Right renal pelvis (tissue), 4 donors: ENCODE results near the gene JMJD1C. TPM values are rescaled to one million over a fixed set of nuclear protein-coding genes. Genes with fewer than 3 reads are reported as not detected.

ENCODE experiments used
- DNase-seq, 4 donors: peaks; one replicate each; pipeline ENCODE4 v3.0.0-alpha.2; 2013; ENCODE audit warnings: low read depth in 4 of 4, low spot score in 3 of 4, missing footprints in 1 of 4
- polyA plus RNA-seq, 4 donors: library from polyadenylated mRNA; unstranded; fragments of 120-200 nt; gene quantifications; one replicate each; pipeline ENCODE4 v1.2.1, GENCODE V29; 2013; ENCODE audit not compliant: insufficient read length in 4 of 4

The JMJD1C gene
- polyA plus RNA-seq, 4 donors: 88.4 to 115 (median 112) TPM

- no peak for DNase-seq
Measured at GRCh38 chr10:63439607-63440006, 26.2 kb downstream of the JMJD1C start.

GRCh38 chr10:63438506-63439498 lies 27.0 kb downstream of the JMJD1C start:
- DNase-seq: no peak

- no peak for DNase-seq
Measured at GRCh38 chr10:63437116-63437949, 28.4 kb downstream of the JMJD1C start.

GRCh38 chr10:63436225-63436624 lies 29.6 kb downstream of the JMJD1C start:
- DNase-seq: no peak

GRCh38 chr10:63434866-63435854 lies 30.6 kb downstream of the JMJD1C start:
- DNase-seq: no peak

GRCh38 chr10:63431962-63432797 lies 33.6 kb downstream of the JMJD1C start:
- DNase-seq: no peak

GRCh38 chr10:63430999-63431356 lies 34.8 kb downstream of the JMJD1C start:
- DNase-seq: no peak

GRCh38 chr10:63430091-63430998 lies 35.4 kb downstream of the JMJD1C start:
- no peak for DNase-seq

- DNase-seq: no peak
Measured at GRCh38 chr10:63429281-63429680, 36.5 kb downstream of the JMJD1C start.

- no peak for DNase-seq
Measured at GRCh38 chr10:63427013-63427412, 38.8 kb downstream of the JMJD1C start.

GRCh38 chr10:63425512-63425911 lies 40.3 kb downstream of the JMJD1C start:
- no peak for DNase-seq

GRCh38 chr10:63424576-63424975 lies 41.2 kb downstream of the JMJD1C start:
- no peak for DNase-seq

GRCh38 chr10:63423494-63423893 lies 42.3 kb downstream of the JMJD1C start:
- no peak for DNase-seq

GRCh38 chr10:63421591-63421990 lies 44.2 kb downstream of the JMJD1C start:
- DNase-seq: no peak

- DNase-seq: no peak
Measured at GRCh38 chr10:63416376-63416775, 49.4 kb downstream of the JMJD1C start.

- no peak for DNase-seq
Measured at GRCh38 chr10:63415640-63416244, 50.0 kb downstream of the JMJD1C start.

- no peak for DNase-seq
Measured at GRCh38 chr10:63414481-63415260, 51.1 kb downstream of the JMJD1C start.
